HepG2 (cell line): ENCODE data around the gene SPNS1. TPM values are rescaled to one million over a fixed set of nuclear protein-coding genes. Genes with fewer than 3 reads are reported as not detected.

Source experiments
- ATAC-seq: fragments of 200-7000 bp; cut with Tn5 transposase; 3 replicates; pipeline ENCODE4 v1.9.1; 2020; ENCODE audit warnings: mild to moderate bottlenecking, moderate library complexity
- BruUV-seq: library from RNA; stranded (reverse); fragments of 400-500 nt; replicated peaks from 2 replicates; lab custom pipeline; 2021; lab: Mats Ljungman, UMichigan
- CTCF ChIA-PET: fragments of 300-600 bp; formaldehyde crosslinking; extraction: SDS; loops from one replicate; lab custom pipeline; 2021; ENCODE audit warnings: low total read pairs, inconsistent platforms, low intra/inter-chr PET ratio; lab: Yijun Ruan, JAX
- POLR2A ChIA-PET: fragments of 350-600 bp; sonication (Branson Sonifier 250); formaldehyde crosslinking; loops from one replicate; lab custom pipeline; 2020; ENCODE audit warnings: antibody characterized with exemption, inconsistent platforms; lab: Yijun Ruan, JAX
- DNase-seq: peaks from one replicate; pipeline ENCODE4 v3.0.0-alpha.2; 2015; ENCODE audit warnings: low spot score
- FAIRE-seq: peaks from 3 replicates; lab custom pipeline; 2011; peaks lifted over from hg19 to GRCh38; lab: Jason Lieb, UNC
- H2AFZ ChIP-seq: one replicate; pipeline ENCODE4 v1.6.1; 2011; ENCODE audit warnings: low read length, inconsistent platforms
- H3K27ac ChIP-seq: fragments of 300-600 bp; 3 replicates; pipeline ENCODE4 v1.8.0; 2011; ENCODE audit warnings: mixed run types, mild to moderate bottlenecking, mixed read lengths, low read length, inconsistent platforms; ENCODE audit not compliant: insufficient read depth; ENCODE audit errors: extremely low read length
- H3K27me3 ChIP-seq, 2 experiments: fragments of 200-600 bp in 1 of 2; 2 replicates in 1 of 2; 3 replicates in 1 of 2; pipeline versions ENCODE4 v1.6.0 to v1.8.0; 2011; ENCODE audit warnings: low read length in 2 of 2, mild to moderate bottlenecking in 2 of 2, moderate library complexity in 2 of 2, inconsistent platforms in 1 of 2; ENCODE audit not compliant: insufficient read depth in 2 of 2, control insufficient read depth in 1 of 2
- H3K36me3 ChIP-seq, 2 experiments: fragments of 200-600 bp in 1 of 2; replicated peaks in 1 of 2; 2 replicates in 1 of 2; 3 replicates in 1 of 2; pipeline versions ENCODE4 v1.5.1 to v1.8.0; 2011; ENCODE audit warnings: low read length in 2 of 2, inconsistent platforms in 1 of 2; ENCODE audit not compliant: insufficient read depth in 2 of 2, control insufficient read depth in 1 of 2
- H3K4me1 ChIP-seq: 2 replicates; pipeline ENCODE4 v1.5.1; 2012; ENCODE audit warnings: low read length, inconsistent platforms; ENCODE audit not compliant: insufficient read depth
- H3K4me2 ChIP-seq: 2 replicates; pipeline ENCODE4 v1.6.0; 2011; ENCODE audit warnings: low read depth, low read length, inconsistent platforms
- H3K4me3 ChIP-seq, 3 experiments: fragments of 200-600 bp in 1 of 3; sonication (generic), shearing (Covaris generic) in 1 of 3; replicated peaks in 1 of 3; 2 replicates each; pipeline ENCODE4 v1.5.1; 2011 to 2016; ENCODE audit warnings: low read length in 3 of 3, inconsistent platforms in 2 of 3, low read depth in 2 of 3, mild to moderate bottlenecking in 2 of 3, control low read depth in 1 of 3, mixed read lengths in 1 of 3; ENCODE audit not compliant: insufficient read depth in 1 of 3
- H3K79me2 ChIP-seq: one replicate; pipeline ENCODE4 v1.6.1; 2011; ENCODE audit warnings: low read length, inconsistent platforms; ENCODE audit not compliant: insufficient read depth
- H3K9ac ChIP-seq: 2 replicates; pipeline ENCODE4 v1.6.0; 2011; ENCODE audit warnings: mild to moderate bottlenecking, low read depth, low read length, inconsistent platforms; ENCODE audit not compliant: insufficient read depth
- H3K9me3 ChIP-seq: 2 replicates; pipeline ENCODE4 v1.5.1; 2012; ENCODE audit warnings: mild to moderate bottlenecking, low read length
- H4K20me1 ChIP-seq: 2 replicates; pipeline ENCODE4 v1.6.0; 2011; ENCODE audit warnings: inconsistent platforms, mild to moderate bottlenecking, low read length, moderate library complexity; ENCODE audit not compliant: insufficient read depth
- CEBPB ChIP-seq: IDR thresholded peaks from 2 replicates; pipeline ENCODE4 v1.6.1; 2011; ENCODE audit warnings: low read depth, low read length, improper control_type of control experiment, borderline replicate concordance
- CENPX ChIP-seq: sonication (generic); formaldehyde crosslinking; IDR thresholded peaks from 2 replicates; pipeline ENCODE4 v1.9.0; 2021; ENCODE audit warnings: mild to moderate bottlenecking, missing genetic modification reagents, moderate library complexity
- GPN1 ChIP-seq: sonication (generic); formaldehyde crosslinking; IDR thresholded peaks from 2 replicates; pipeline ENCODE4 v1.5.1; 2020; ENCODE audit warnings: missing genetic modification reagents, borderline replicate concordance
- HDAC2 ChIP-seq: sonication (generic); formaldehyde crosslinking; IDR thresholded peaks from 2 replicates; pipeline ENCODE4 v1.4.0; 2020; ENCODE audit warnings: missing genetic modification reagents
- MEF2D ChIP-seq: sonication (generic); formaldehyde crosslinking; IDR thresholded peaks from 2 replicates; pipeline ENCODE4 v1.5.1; 2020; ENCODE audit warnings: mild to moderate bottlenecking, missing genetic modification reagents
- RBAK ChIP-seq: sonication (generic); formaldehyde crosslinking; IDR thresholded peaks from 2 replicates; pipeline ENCODE4 v1.5.1; 2020; ENCODE audit warnings: mild to moderate bottlenecking, missing genetic modification reagents
- ZBTB37 ChIP-seq: sonication (generic); formaldehyde crosslinking; IDR thresholded peaks from 2 replicates; pipeline ENCODE4 v1.4.0; 2020; ENCODE audit warnings: mild to moderate bottlenecking, missing genetic modification reagents
- ZNF224 ChIP-seq: sonication (generic); formaldehyde crosslinking; IDR thresholded peaks from 2 replicates; pipeline ENCODE4 v1.5.0; 2020; ENCODE audit warnings: mild to moderate bottlenecking, missing genetic modification reagents
- ZNF788 ChIP-seq: sonication (generic); formaldehyde crosslinking; IDR thresholded peaks from 2 replicates; pipeline ENCODE4 v1.5.0; 2020; ENCODE audit warnings: mild to moderate bottlenecking, missing genetic modification reagents, borderline replicate concordance
- WGBS: methylation state at CpG from one replicate; pipeline ENCODE4 v1.1.6; 2017; ENCODE audit warnings: low lambda C conversion rate; 5-methylcytosine and 5-hydroxymethylcytosine counted together
- in situ Hi-C: cut with HindIII; loops from 2 replicates; pipeline ENCODE4 v1.10.0; 2017; ENCODE audit warnings: low pct_unique_long_range_greater_than_20kb; ENCODE audit not compliant: extremely low pct_ligation_motif_present
- intact Hi-C: fragments of 100-400 bp; cut with micrococcal nuclease; formaldehyde crosslinking; loops from one replicate; pipeline ENCODE4 v1.10.0; 2022; ENCODE audit not compliant: unreplicated experiment
- polyA plus RNA-seq, 8 experiments: library from polyadenylated mRNA; depleted of rRNA in 3 of 8; stranded (reverse) in 7 of 8; unstranded in 1 of 8; fragments of >200 nt; fragmentation: Illumina TruSeq in 4 of 8; extraction: Trizol in 4 of 8; gene quantifications; 2 replicates each; pipeline versions ENCODE4 v1.2.1 to v1.2.3, GENCODE V29; 2011 to 2016; ENCODE audit warnings: low read depth in 4 of 8, missing spikeins in 1 of 8, mixed read lengths in 1 of 8; ENCODE audit not compliant: insufficient read depth in 1 of 8
- total RNA-seq, 5 experiments: library from RNA; depleted of rRNA; stranded (reverse); fragments of >200 nt; fragmentation: Illumina TruSeq; extraction: Trizol; gene quantifications; 2 replicates each; pipeline ENCODE4 v1.2.3, GENCODE V29; 2016; ENCODE audit warnings: low read depth in 1 of 5
- TF ChIP-seq, protein P1 (sequence below): sonication (generic); formaldehyde crosslinking; IDR thresholded peaks from 2 replicates; pipeline ENCODE4 v1.4.0; 2020; ENCODE audit warnings: mild to moderate bottlenecking, low read depth, missing genetic modification reagents
- TF ChIP-seq, protein P2 (sequence below): sonication (generic); formaldehyde crosslinking; IDR thresholded peaks from 2 replicates; pipeline ENCODE4 v1.4.0; 2020; ENCODE audit warnings: missing genetic modification reagents

SPNS1 gene
- total and polyA plus RNA-seq, 2 of the 13 experiments (the other 11 are each of a cell fraction or from before 2014, with no cell fraction given), result 25.6 to 38.8 TPM

DNA sequence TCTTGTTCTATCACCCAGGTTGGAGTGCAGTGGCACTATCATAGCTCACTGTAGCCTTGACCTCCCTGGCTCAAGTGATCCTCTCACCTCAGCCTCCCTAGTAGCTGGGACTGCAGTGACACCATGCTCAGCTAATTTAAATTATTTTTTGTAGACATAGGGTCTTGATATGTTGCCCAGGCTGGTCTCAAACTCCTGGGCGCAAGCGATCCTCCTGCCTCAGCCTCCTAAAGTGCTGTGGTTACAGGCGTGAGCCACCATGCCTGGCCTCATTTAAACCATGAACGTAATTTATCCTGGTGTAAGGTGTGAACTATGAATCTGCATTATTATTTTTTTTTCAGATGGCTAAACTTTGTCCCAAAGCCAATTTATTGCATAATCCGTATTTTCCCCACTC, 47.6 kb downstream of the SPNS1 start:
- FAIRE-seq (no peak), ATAC-seq (no peak), DNase-seq (no peak)
- Histone ChIP-seq H3K4me3 (no peak overlapping the region), H2AFZ (no peak overlapping the region), H3K36me3 (no peaks in the 10 kb centered on the region), H3K9me3 (no peaks in the 10 kb centered on the region), H3K27me3 (peaks cover 4 to 22% of the 10 kb centered on the region in 2 experiments), H3K9ac (no peak overlapping the region), H3K4me1 (no peaks in the 10 kb centered on the region), H4K20me1 (no peaks in the 10 kb centered on the region), H3K79me2 (no peaks in the 10 kb centered on the region), H3K4me2 (no peak overlapping the region), H3K27ac (no peak overlapping the region)
- no TSS peak for BruUV-seq
- 58% methylated on average over 5 of the region's 5 CpGs for WGBS
- in situ Hi-C loops, result no loop called here
- ChIA-PET CTCF (no interaction called here), POLR2A (no interaction called here)
- intact Hi-C loops, result no loop called here
- TF ChIP-seq CEBPB (peak; percentile 22; the same call in 1 of the 2 replicates), RBAK (CRISPR knock-in tag) (no peak)

DNA sequence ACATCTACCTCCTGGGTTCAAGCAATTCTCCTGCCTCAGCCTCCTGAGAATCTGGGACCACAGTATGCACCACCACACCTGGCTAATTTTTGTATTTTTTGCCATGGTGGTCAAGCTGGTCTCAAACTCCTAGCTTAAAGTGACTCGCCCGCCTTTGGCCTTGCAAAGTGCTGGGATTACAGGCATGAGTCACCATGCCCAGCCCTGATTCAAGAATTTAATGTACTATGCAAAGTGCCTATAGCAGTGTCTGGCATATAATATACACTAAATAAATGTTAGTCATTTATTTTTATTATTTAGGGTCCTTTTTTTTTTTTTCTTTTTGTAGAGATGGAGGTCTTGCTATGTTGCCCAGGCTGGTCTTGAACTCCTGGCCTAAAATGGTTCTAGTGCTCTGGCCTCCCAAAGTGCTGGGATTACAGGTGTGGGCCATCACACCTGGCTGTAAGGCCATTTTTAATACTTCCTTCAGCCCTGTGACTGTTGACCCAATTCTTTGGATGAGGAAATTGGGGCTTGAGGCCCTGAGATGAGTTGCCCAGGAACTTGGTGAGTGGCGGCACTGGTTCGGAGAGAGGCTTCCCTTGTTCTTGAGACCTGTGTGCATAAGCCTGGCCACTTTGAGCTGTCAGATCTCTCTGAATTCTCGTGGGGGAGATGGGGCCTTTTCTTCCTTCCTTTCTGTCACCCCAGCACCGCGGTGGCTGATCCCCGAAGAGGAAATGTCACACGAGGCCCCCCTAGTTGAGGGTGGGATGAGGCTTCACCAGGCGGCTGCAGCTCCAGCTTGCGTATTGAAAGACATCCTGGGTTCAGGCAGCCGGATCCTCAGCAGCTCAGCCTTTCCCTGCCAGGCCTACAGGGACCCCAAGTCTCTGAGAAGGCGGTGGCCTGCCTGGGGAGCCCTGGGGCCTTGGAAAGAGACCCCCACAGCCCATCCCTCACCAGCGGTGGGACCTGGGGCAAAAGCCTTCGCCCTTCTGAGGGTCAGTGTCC, 49.0 kb downstream of the SPNS1 start:
- Histone ChIP-seq H3K36me3 (no peaks in the 10 kb centered on the region), H3K27me3 (peaks cover 4 to 29% of the 10 kb centered on the region in 2 experiments), H3K4me1 (no peaks in the 10 kb centered on the region), H3K27ac (no peak overlapping the region), H2AFZ (no peak overlapping the region), H3K4me2 (no peak overlapping the region), H3K9ac (no peak overlapping the region), H3K9me3 (no peaks in the 10 kb centered on the region), H4K20me1 (no peaks in the 10 kb centered on the region), H3K4me3 (no peak overlapping the region), H3K79me2 (no peaks in the 10 kb centered on the region)
- no peak for ATAC-seq
- intact Hi-C loops (no loop called here), in situ Hi-C loops (no loop called here)
- no peak for FAIRE-seq
- WGBS, result 42% methylated on average over 12 of the region's 15 CpGs
- CTCF ChIA-PET, result no interaction called here
- no peak for DNase-seq
- no TSS peak for BruUV-seq
- POLR2A ChIA-PET, result no interaction called here
- TF ChIP-seq, protein P1, sequence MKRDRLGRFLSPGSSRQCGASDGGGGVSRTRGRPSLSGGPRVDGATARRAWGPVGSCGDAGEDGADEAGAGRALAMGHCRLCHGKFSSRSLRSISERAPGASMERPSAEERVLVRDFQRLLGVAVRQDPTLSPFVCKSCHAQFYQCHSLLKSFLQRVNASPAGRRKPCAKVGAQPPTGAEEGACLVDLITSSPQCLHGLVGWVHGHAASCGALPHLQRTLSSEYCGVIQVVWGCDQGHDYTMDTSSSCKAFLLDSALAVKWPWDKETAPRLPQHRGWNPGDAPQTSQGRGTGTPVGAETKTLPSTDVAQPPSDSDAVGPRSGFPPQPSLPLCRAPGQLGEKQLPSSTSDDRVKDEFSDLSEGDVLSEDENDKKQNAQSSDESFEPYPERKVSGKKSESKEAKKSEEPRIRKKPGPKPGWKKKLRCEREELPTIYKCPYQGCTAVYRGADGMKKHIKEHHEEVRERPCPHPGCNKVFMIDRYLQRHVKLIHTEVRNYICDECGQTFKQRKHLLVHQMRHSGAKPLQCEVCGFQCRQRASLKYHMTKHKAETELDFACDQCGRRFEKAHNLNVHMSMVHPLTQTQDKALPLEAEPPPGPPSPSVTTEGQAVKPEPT, result no peak
- TF ChIP-seq, protein P2, sequence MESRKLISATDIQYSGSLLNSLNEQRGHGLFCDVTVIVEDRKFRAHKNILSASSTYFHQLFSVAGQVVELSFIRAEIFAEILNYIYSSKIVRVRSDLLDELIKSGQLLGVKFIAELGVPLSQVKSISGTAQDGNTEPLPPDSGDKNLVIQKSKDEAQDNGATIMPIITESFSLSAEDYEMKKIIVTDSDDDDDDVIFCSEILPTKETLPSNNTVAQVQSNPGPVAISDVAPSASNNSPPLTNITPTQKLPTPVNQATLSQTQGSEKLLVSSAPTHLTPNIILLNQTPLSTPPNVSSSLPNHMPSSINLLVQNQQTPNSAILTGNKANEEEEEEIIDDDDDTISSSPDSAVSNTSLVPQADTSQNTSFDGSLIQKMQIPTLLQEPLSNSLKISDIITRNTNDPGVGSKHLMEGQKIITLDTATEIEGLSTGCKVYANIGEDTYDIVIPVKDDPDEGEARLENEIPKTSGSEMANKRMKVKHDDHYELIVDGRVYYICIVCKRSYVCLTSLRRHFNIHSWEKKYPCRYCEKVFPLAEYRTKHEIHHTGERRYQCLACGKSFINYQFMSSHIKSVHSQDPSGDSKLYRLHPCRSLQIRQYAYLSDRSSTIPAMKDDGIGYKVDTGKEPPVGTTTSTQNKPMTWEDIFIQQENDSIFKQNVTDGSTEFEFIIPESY, result no peak
- TF ChIP-seq HDAC2 (no peak), CENPX (CRISPR knock-in tag) (no peak), RBAK (CRISPR knock-in tag) (no peak), GPN1 (CRISPR knock-in tag) (no peak), ZNF224 (CRISPR knock-in tag) (no peak), ZNF788 (no peak), ZBTB37 (CRISPR knock-in tag) (no peak), MEF2D (CRISPR knock-in tag) (no peak)
